Naive B cell (primary cell): Measurements from ENCODE around the gene HDGFL3. TPM values are rescaled to one million over a fixed set of nuclear protein-coding genes. Genes with fewer than 3 reads are reported as not detected.
"Not testable (repeated sequence)": the region's sequence is repeated elsewhere in the genome, so short reads cannot be mapped to it uniquely, and the experiment has no call there.

Experiments used
- ATAC-seq, 2 donors: fragments of 150-1000 bp; cut with Tn5 transposase; 2 replicates each; pipeline ENCODE4 v1.10.0; 2021; ENCODE audit warnings: low read depth in 2 of 2, mild to moderate bottlenecking in 2 of 2, moderate library complexity in 2 of 2
- DNase-seq: peaks from one replicate; pipeline ENCODE4 v3.0.0; 2022
- H3K27ac Mint-ChIP-seq, 6 donors: one replicate each; pipeline ENCODE4 v1.8.0; 2020 to 2022; ENCODE audit warnings: mild to moderate bottlenecking in 6 of 6, mixed read lengths in 6 of 6, moderate library complexity in 5 of 6, inconsistent platforms in 2 of 6
- H3K27me3 Mint-ChIP-seq, 3 donors: one replicate each; pipeline ENCODE4 v1.8.0; 2021 to 2022; ENCODE audit warnings: mixed read lengths in 3 of 3, mild to moderate bottlenecking in 1 of 3
- H3K36me3 Mint-ChIP-seq, 2 donors: one replicate each; pipeline ENCODE4 v1.8.0; 2020 to 2022; ENCODE audit warnings: mixed read lengths in 2 of 2, inconsistent platforms in 1 of 2, mild to moderate bottlenecking in 1 of 2
- H3K4me1 Mint-ChIP-seq, 3 donors: one replicate each; pipeline ENCODE4 v1.8.0; 2020 to 2022; ENCODE audit warnings: mixed read lengths in 3 of 3, inconsistent platforms in 1 of 3, mild to moderate bottlenecking in 1 of 3, moderate library complexity in 1 of 3
- H3K4me3 Mint-ChIP-seq, 8 donors: one replicate each; pipeline ENCODE4 v1.8.0; 2020 to 2022; ENCODE audit warnings: mild to moderate bottlenecking in 8 of 8, mixed read lengths in 8 of 8, moderate library complexity in 8 of 8, inconsistent platforms in 2 of 8
- H3K9me3 Mint-ChIP-seq, 7 donors: one replicate each; pipeline ENCODE4 v1.8.0; 2020 to 2022; ENCODE audit warnings: mixed read lengths in 7 of 7, mild to moderate bottlenecking in 5 of 7, inconsistent platforms in 2 of 7, moderate library complexity in 1 of 7
- polyA plus RNA-seq, 6 donors: library from polyadenylated mRNA; unstranded; fragments of 300-500 nt; fragmentation: Illumina TruSeq; gene quantifications; one replicate each; pipeline ENCODE4 v1.2.3, GENCODE V29; 2021; ENCODE audit warnings: low read depth in 6 of 6

Gene HDGFL3
- polyA plus RNA-seq, 6 donors from 2014 or later, result 0.70 to 2.5 (median 1.4) TPM

- peaks cover 0 to 13% (median 5%) of the 10 kb centered on the region in 3 donors for H3K4me1 Mint-ChIP-seq
- H3K27me3 Mint-ChIP-seq, result peaks cover 19 to 43% (median 37%) of the 10 kb centered on the region in 3 donors
- H3K36me3 Mint-ChIP-seq, result peaks cover 6 to 7% of the 10 kb centered on the region in 2 donors
- H3K27ac Mint-ChIP-seq, result no peak overlapping the region
- no peak for DNase-seq
- no peak for ATAC-seq
- peaks cover 0 to 16% (median 4%) of the 10 kb centered on the region in 7 donors for H3K9me3 Mint-ChIP-seq
- no peak overlapping the region for H3K4me3 Mint-ChIP-seq
These were observed 105.3 kb downstream of the HDGFL3 start for GRCh38 chr15:83102346-83102745.

- ATAC-seq (no peak), DNase-seq (no peak)
- Mint-ChIP-seq H3K9me3 (peaks cover 0 to 24% (median 5%) of the 10 kb centered on the region in 7 donors), H3K4me1 (peaks cover 0 to 5% (median 0%) of the 10 kb centered on the region in 3 donors), H3K27me3 (peaks cover 16 to 45% (median 30%) of the 10 kb centered on the region in 3 donors), H3K27ac (peak overlapping the region in 1 of 6 donors; percentile 19), H3K4me3 (no peak overlapping the region), H3K36me3 (peaks cover 6 to 7% of the 10 kb centered on the region in 2 donors)
These were observed 107.5 kb downstream of the HDGFL3 start for GRCh38 chr15:83100097-83100646.

GRCh38 chr15:83099290-83099689 is 108.3 kb downstream of the HDGFL3 start:
- H3K27me3 Mint-ChIP-seq, result peaks cover 14 to 42% (median 24%) of the 10 kb centered on the region in 3 donors
- no peak overlapping the region for H3K4me3 Mint-ChIP-seq
- peaks cover 0 to 5% (median 0%) of the 10 kb centered on the region in 3 donors for H3K4me1 Mint-ChIP-seq
- DNase-seq, result no peak
- ATAC-seq, result no peak
- H3K36me3 Mint-ChIP-seq, result peaks cover 5 to 7% of the 10 kb centered on the region in 2 donors
- peaks cover 0 to 24% (median 5%) of the 10 kb centered on the region in 7 donors for H3K9me3 Mint-ChIP-seq
- H3K27ac Mint-ChIP-seq, result no peak overlapping the region

- H3K4me1 Mint-ChIP-seq, result peaks cover 0 to 5% (median 3%) of the 10 kb centered on the region in 3 donors
- no peak for DNase-seq
- no peak overlapping the region for H3K27ac Mint-ChIP-seq
- no peak overlapping the region for H3K4me3 Mint-ChIP-seq
- no peak for ATAC-seq
- peaks cover 0 to 7% of the 10 kb centered on the region in 2 donors for H3K36me3 Mint-ChIP-seq
- peaks cover 10 to 35% (median 16%) of the 10 kb centered on the region in 3 donors for H3K27me3 Mint-ChIP-seq
- peaks cover 0 to 24% (median 5%) of the 10 kb centered on the region in 7 donors for H3K9me3 Mint-ChIP-seq
These were observed 109.5 kb downstream of the HDGFL3 start for GRCh38 chr15:83098079-83098478.

GRCh38 chr15:83094583-83094982 is 113.0 kb downstream of the HDGFL3 start:
- peaks cover 0 to 18% (median 0%) of the 10 kb centered on the region in 3 donors for H3K27me3 Mint-ChIP-seq
- no peak overlapping the region for H3K27ac Mint-ChIP-seq
- peaks cover 6 to 7% of the 10 kb centered on the region in 2 donors for H3K36me3 Mint-ChIP-seq
- DNase-seq (no peak), ATAC-seq (no peak)
- peaks cover 8 to 18% (median 9%) of the 10 kb centered on the region in 3 donors for H3K4me1 Mint-ChIP-seq
- H3K4me3 Mint-ChIP-seq, result no peak overlapping the region
- peaks cover 0 to 24% (median 9%) of the 10 kb centered on the region in 7 donors for H3K9me3 Mint-ChIP-seq

GRCh38 chr15:83092309-83092976 is 115.2 kb downstream of the HDGFL3 start:
- Mint-ChIP-seq H3K9me3 (peaks cover 0 to 10% (median 4%) of the 10 kb centered on the region in 7 donors), H3K27me3 (peaks cover 0 to 16% (median 11%) of the 10 kb centered on the region in 3 donors), H3K4me1 (peaks cover 8 to 18% (median 9%) of the 10 kb centered on the region in 3 donors), H3K36me3 (peaks cover 0 to 6% of the 10 kb centered on the region in 2 donors), H3K27ac (peak overlapping the region; percentile 47 to 95 (median 74)), H3K4me3 (peak overlapping the region in 6 of 8 donors; percentile 2 to 87 (median 54))
- DNase-seq (peak; percentile 42), ATAC-seq (peak; percentile 95 to 97)

GRCh38 chr15:83091965-83092308 is 115.7 kb downstream of the HDGFL3 start:
- not testable (repeated sequence) for H3K9me3 Mint-ChIP-seq, H3K36me3 Mint-ChIP-seq, DNase-seq
- Mint-ChIP-seq H3K4me3 (peak overlapping the region in 7 of 8 donors; percentile 2 to 87 (median 48)), H3K27me3 (peaks cover 0 to 12% (median 11%) of the 10 kb centered on the region in 3 donors), H3K4me1 (peaks cover 8 to 18% (median 9%) of the 10 kb centered on the region in 3 donors), H3K27ac (peak overlapping the region; percentile 47 to 95 (median 74))
- ATAC-seq, result peak in 1 of 2 donors; percentile 31

- Mint-ChIP-seq H3K27me3 (peaks cover 0 to 11% (median 7%) of the 10 kb centered on the region in 3 donors), H3K4me1 (peaks cover 8 to 18% (median 9%) of the 10 kb centered on the region in 3 donors), H3K36me3 (peaks cover 0 to 6% of the 10 kb centered on the region in 2 donors), H3K4me3 (no peak overlapping the region), H3K27ac (peak overlapping the region in 2 of 6 donors; percentile 29 to 60), H3K9me3 (peaks cover 0 to 5% (median 0%) of the 10 kb centered on the region in 7 donors)
- DNase-seq (no peak), ATAC-seq (no peak)
These were observed 117.2 kb downstream of the HDGFL3 start for GRCh38 chr15:83090465-83090864.

GRCh38 chr15:83088876-83089275 is 118.7 kb downstream of the HDGFL3 start:
- no peak overlapping the region for H3K4me3 Mint-ChIP-seq
- H3K27me3 Mint-ChIP-seq, result peaks cover 0 to 13% (median 11%) of the 10 kb centered on the region in 3 donors
- DNase-seq (no peak), ATAC-seq (no peak)
- peaks cover 8 to 18% (median 9%) of the 10 kb centered on the region in 3 donors for H3K4me1 Mint-ChIP-seq
- no peak overlapping the region for H3K27ac Mint-ChIP-seq
- H3K36me3 Mint-ChIP-seq, result peaks cover 0 to 6% of the 10 kb centered on the region in 2 donors
- peaks cover 0 to 5% (median 0%) of the 10 kb centered on the region in 7 donors for H3K9me3 Mint-ChIP-seq

GRCh38 chr15:83087576-83087975 is 120.0 kb downstream of the HDGFL3 start:
- peaks cover 0 to 6% of the 10 kb centered on the region in 2 donors for H3K36me3 Mint-ChIP-seq
- H3K4me3 Mint-ChIP-seq, result no peak overlapping the region

GRCh38 chr15:83085864-83086552 is 121.6 kb downstream of the HDGFL3 start:
- peaks cover 10 to 33% (median 16%) of the 10 kb centered on the region in 3 donors for H3K27me3 Mint-ChIP-seq
- not testable (repeated sequence) for ATAC-seq, H3K36me3 Mint-ChIP-seq, H3K9me3 Mint-ChIP-seq, H3K4me1 Mint-ChIP-seq, H3K27ac Mint-ChIP-seq, H3K4me3 Mint-ChIP-seq, DNase-seq

More at GRCh38 chr15:83087576-83087975, 120.0 kb downstream of the HDGFL3 start:
- peaks cover 7 to 13% (median 7%) of the 10 kb centered on the region in 3 donors for H3K4me1 Mint-ChIP-seq
- no peak overlapping the region for H3K27ac Mint-ChIP-seq
- DNase-seq, result no peak
- peaks cover 0 to 5% (median 0%) of the 10 kb centered on the region in 7 donors for H3K9me3 Mint-ChIP-seq
- H3K27me3 Mint-ChIP-seq, result peaks cover 0 to 19% (median 11%) of the 10 kb centered on the region in 3 donors
- no peak for ATAC-seq

- H3K27me3 Mint-ChIP-seq, result peaks cover 10 to 33% (median 18%) of the 10 kb centered on the region in 3 donors
- not testable (repeated sequence) for H3K36me3 Mint-ChIP-seq, H3K27ac Mint-ChIP-seq, H3K4me1 Mint-ChIP-seq, ATAC-seq, DNase-seq, H3K4me3 Mint-ChIP-seq, H3K9me3 Mint-ChIP-seq
These were observed 122.2 kb downstream of the HDGFL3 start for GRCh38 chr15:83085461-83085860.

GRCh38 chr15:83082730-83083386 is 124.8 kb downstream of the HDGFL3 start:
- no peaks in the 10 kb centered on the region for H3K9me3 Mint-ChIP-seq
- ATAC-seq (no peak), DNase-seq (no peak)
- H3K4me3 Mint-ChIP-seq, result no peak overlapping the region
- H3K27me3 Mint-ChIP-seq, result peaks cover 27 to 50% (median 29%) of the 10 kb centered on the region in 3 donors
- peaks cover 0 to 5% of the 10 kb centered on the region in 2 donors for H3K36me3 Mint-ChIP-seq
- H3K27ac Mint-ChIP-seq, result no peak overlapping the region
- H3K4me1 Mint-ChIP-seq, result no peaks in the 10 kb centered on the region
